Measurements from ENCODE around the gene RAD51B.

GRCh38 chr14:67994531-67994930 lies 175.0 kb downstream of the RAD51B start:
- TF ChIP-seq CTCF (IDR thresholded peaks at IDR 0.05; ENCODE audit: poor library complexity) (no peak), EZH2 (IDR thresholded peaks at IDR 0.05; ENCODE audit: borderline replicate concordance) (no peak)

Data from hepatocyte (in vitro differentiated cells).